ENCODE results near the gene SLC4A1.

SLC4A1 gene

GRCh38 chr17:44312396-44313104, 44.6 kb upstream of the SLC4A1 start:
- no peak for DNase-seq (ENCODE audit: extremely low read depth, low read depth)
- TF ChIP-seq CTCF (IDR thresholded peaks at IDR 0.05; ENCODE audit: low read depth, low read length): no peak

- TF ChIP-seq CTCF (IDR thresholded peaks at IDR 0.05; ENCODE audit: low read depth, low read length): no peak
- no peak for DNase-seq (ENCODE audit: extremely low read depth, low read depth)
These were observed 43.7 kb upstream of the SLC4A1 start for GRCh38 chr17:44311562-44312181.

- DNase-seq (ENCODE audit: extremely low read depth, low read depth): no peak
These were observed 42.9 kb upstream of the SLC4A1 start for GRCh38 chr17:44310609-44311376.

GRCh38 chr17:44310188-44310587, 42.3 kb upstream of the SLC4A1 start:
- DNase-seq (ENCODE audit: extremely low read depth, low read depth): no peak
- no peak for TF ChIP-seq CTCF (IDR thresholded peaks at IDR 0.05; ENCODE audit: low read depth, low read length)

More at GRCh38 chr17:44310609-44311376, 42.9 kb upstream of the SLC4A1 start:
- no peak for TF ChIP-seq CTCF (IDR thresholded peaks at IDR 0.05; ENCODE audit: low read depth, low read length)

- TF ChIP-seq CTCF (IDR thresholded peaks at IDR 0.05; ENCODE audit: low read depth, low read length): no peak
- DNase-seq (ENCODE audit: extremely low read depth, low read depth): no peak
These were observed 41.5 kb upstream of the SLC4A1 start for GRCh38 chr17:44309472-44309871.

GRCh38 chr17:44308865-44309264, 40.9 kb upstream of the SLC4A1 start:
- DNase-seq (ENCODE audit: extremely low read depth, low read depth): no peak
- TF ChIP-seq CTCF (IDR thresholded peaks at IDR 0.05; ENCODE audit: low read depth, low read length): no peak

- no peak for TF ChIP-seq CTCF (IDR thresholded peaks at IDR 0.05; ENCODE audit: low read depth, low read length)
- DNase-seq (ENCODE audit: extremely low read depth, low read depth): peak; percentile 45
These were observed 40.4 kb upstream of the SLC4A1 start, which contains the start of gene RUNDC3A for GRCh38 chr17:44308320-44308818. RUNDC3A (plus strand) TSS chr17:44308601; CDS start chr17:44308833, 232 bp downstream.

Data from AG09319 (cell line).